Endothelial cell of umbilical vein (primary cell): Measurements from ENCODE around the gene HS6ST2. TPM values are rescaled to one million over a fixed set of nuclear protein-coding genes. Genes with fewer than 3 reads are reported as not detected.

Experiments used
- BruUV-seq: library from RNA; stranded (reverse); fragments of 400-500 nt; replicated peaks from 2 replicates; lab custom pipeline; 2021; lab: Mats Ljungman, UMichigan
- CTCF ChIA-PET: fragments of 300-600, 350-600 bp; sonication (Branson Sonifier 250); formaldehyde crosslinking; loops from one replicate; lab custom pipeline; 2021; ENCODE audit warnings: antibody characterized with exemption, inconsistent platforms; lab: Charles Lee
- POLR2A ChIA-PET: fragments of 300-600, 350-600 bp; sonication (Branson Sonifier 250); formaldehyde crosslinking; loops from one replicate; lab custom pipeline; 2021; ENCODE audit warnings: antibody characterized with exemption, inconsistent platforms; lab: Charles Lee
- DNase-seq: peaks from one replicate; pipeline ENCODE4 v3.0.0-alpha.2; 2011; ENCODE audit warnings: low read depth, low spot score
- FAIRE-seq: peaks from 2 replicates; lab custom pipeline; 2011; peaks lifted over from hg19 to GRCh38; lab: Jason Lieb, UNC
- H2AFZ ChIP-seq: 2 replicates; pipeline ENCODE4 v1.6.0; 2012; ENCODE audit warnings: low read depth, low read length, control low read depth, inconsistent platforms
- H3K27ac ChIP-seq: 2 replicates; pipeline ENCODE4 v1.5.1; 2011; ENCODE audit warnings: low read depth, mild to moderate bottlenecking, control low read depth, low read length, moderate library complexity; ENCODE audit not compliant: insufficient read depth
- H3K27me3 ChIP-seq, 2 experiments: 2 replicates each; pipeline versions ENCODE4 v1.6.0 to v1.6.1; 2011; ENCODE audit warnings: low read length in 2 of 2, mixed read lengths in 1 of 2; ENCODE audit not compliant: control insufficient read depth in 2 of 2, insufficient read depth in 2 of 2
- H3K36me3 ChIP-seq, 2 experiments: 2 replicates in 1 of 2; 3 replicates in 1 of 2; pipeline ENCODE4 v1.5.1; 2011; ENCODE audit warnings: low read length in 2 of 2, mild to moderate bottlenecking in 1 of 2, moderate library complexity in 1 of 2; ENCODE audit not compliant: control insufficient read depth in 2 of 2, insufficient read depth in 2 of 2; ENCODE audit errors: extremely low read depth in 1 of 2
- H3K4me1 ChIP-seq: 3 replicates; pipeline ENCODE4 v1.5.1; 2011; ENCODE audit warnings: mild to moderate bottlenecking, low read length; ENCODE audit not compliant: control insufficient read depth, insufficient read depth; ENCODE audit errors: extremely low read depth
- H3K4me2 ChIP-seq: 2 replicates; pipeline ENCODE4 v1.6.1; 2011; ENCODE audit warnings: low read length, control low read depth, mixed read lengths; ENCODE audit not compliant: insufficient read depth
- H3K4me3 ChIP-seq, 3 experiments: fragments of 200-600 bp in 1 of 3; sonication (generic), shearing (Covaris generic) in 1 of 3; replicated peaks in 1 of 3; 2 replicates each; pipeline ENCODE4 v1.5.1; 2011 to 2016; ENCODE audit warnings: control low read depth in 3 of 3, low read length in 3 of 3, mild to moderate bottlenecking in 2 of 3, inconsistent platforms in 1 of 3, low read depth in 1 of 3, moderate library complexity in 1 of 3; ENCODE audit not compliant: insufficient read depth in 1 of 3
- H3K79me2 ChIP-seq: 2 replicates; pipeline ENCODE4 v1.6.0; 2012; ENCODE audit warnings: low read length, inconsistent platforms; ENCODE audit not compliant: control insufficient read depth, insufficient read depth
- H3K9ac ChIP-seq: replicated peaks from 2 replicates; pipeline ENCODE3; 2011; ENCODE audit warnings: low read length, control low read depth; ENCODE audit not compliant: insufficient read depth; ENCODE audit errors: extremely low read depth
- H3K9me1 ChIP-seq: replicated peaks from 3 replicates; pipeline ENCODE4 v1.6.0; 2011; ENCODE audit warnings: mild to moderate bottlenecking, low read length; ENCODE audit not compliant: control insufficient read depth, insufficient read depth; ENCODE audit errors: extremely low read depth
- H3K9me3 ChIP-seq: replicated peaks from 2 replicates; pipeline ENCODE4 v1.5.1; 2012; ENCODE audit warnings: low read length, inconsistent platforms; ENCODE audit not compliant: control insufficient read depth, insufficient read depth
- H4K20me1 ChIP-seq: replicated peaks from 2 replicates; pipeline ENCODE3; 2011; ENCODE audit warnings: mild to moderate bottlenecking, low read length; ENCODE audit not compliant: control insufficient read depth, insufficient read depth; ENCODE audit errors: extremely low read depth
- EZH2 ChIP-seq: IDR thresholded peaks from 2 replicates; pipeline ENCODE4 v1.6.1; 2012; ENCODE audit warnings: borderline replicate concordance, low read depth, mild to moderate bottlenecking, moderate library complexity, low read length, inconsistent platforms; ENCODE audit not compliant: severe bottlenecking
- FOS ChIP-seq: IDR thresholded peaks from 2 replicates; pipeline ENCODE4 v1.6.1; 2011; ENCODE audit warnings: mild to moderate bottlenecking, low read length, moderate library complexity, borderline replicate concordance; ENCODE audit not compliant: insufficient read depth
- GATA2 ChIP-seq: IDR thresholded peaks from 2 replicates; pipeline ENCODE4 v1.7.0; 2011; ENCODE audit warnings: low read depth, mild to moderate bottlenecking, moderate library complexity, mixed read lengths, low read length; ENCODE audit not compliant: insufficient read length, insufficient read depth
- JUN ChIP-seq: IDR thresholded peaks from 2 replicates; pipeline ENCODE4 v1.6.1; 2011; ENCODE audit warnings: borderline replicate concordance, low read depth; ENCODE audit not compliant: insufficient read length, insufficient read depth
- MYC ChIP-seq: IDR thresholded peaks from one replicate; pipeline ENCODE4 v1.6.1; 2011; ENCODE audit warnings: mild to moderate bottlenecking, low read depth, low read length
- POLR2A ChIP-seq: IDR thresholded peaks from 2 replicates; pipeline ENCODE4 v1.6.1; 2012; ENCODE audit warnings: low read depth, mild to moderate bottlenecking, control low read depth, low read length
- POLR2AphosphoS5 ChIP-seq: IDR thresholded peaks from 2 replicates; pipeline ENCODE4 v1.6.1; 2012; ENCODE audit warnings: low read depth, mild to moderate bottlenecking, control low read depth, low read length, moderate library complexity; ENCODE audit not compliant: insufficient read depth
- dilution Hi-C: fragments of 300-500 bp; cut with MboI; formaldehyde crosslinking; loops from one replicate; pipeline ENCODE4 v1.15.0; 2019; ENCODE audit warnings: low sequenced_read_pairs; ENCODE audit not compliant: extremely low pct_ligation_motif_present
- intact Hi-C: fragments of 100-400 bp; cut with micrococcal nuclease; formaldehyde crosslinking; loops from one replicate; pipeline ENCODE4 v1.10.0; 2022
- polyA plus RNA-seq, 4 experiments: library from polyadenylated mRNA; depleted of rRNA in 3 of 4; stranded (reverse) in 3 of 4; unstranded in 1 of 4; fragments of >200 nt; gene quantifications; 2 replicates each; pipeline versions ENCODE4 v1.2.1 to v1.2.3, GENCODE V29; 2011 to 2012; ENCODE audit warnings: missing spikeins in 1 of 4
- total RNA-seq: library from RNA; stranded (reverse); gene quantifications from 2 replicates; pipeline ENCODE4 v1.2.3, GENCODE V29; 2021
- TF ChIP-seq, protein P1 (sequence below), 2 donors: IDR thresholded peaks; 1 replicate in 1 of 2; 2 replicates in 1 of 2; pipeline ENCODE4 v1.5.1; 2011; ENCODE audit warnings: low read length in 2 of 2, mild to moderate bottlenecking in 2 of 2, moderate library complexity in 2 of 2, control low read depth in 1 of 2, inconsistent platforms in 1 of 2, low read depth in 1 of 2; ENCODE audit not compliant: insufficient read depth in 1 of 2; ENCODE audit errors: extremely low read depth in 1 of 2
- TF ChIP-seq, protein P2 (sequence below): IDR thresholded peaks from 2 replicates; pipeline ENCODE4 v1.6.1; 2011; ENCODE audit not compliant: insufficient read depth, insufficient read length

Gene HS6ST2
- total and polyA plus RNA-seq, 2 donors (not counting 3 experiments of a cell fraction or from before 2014, with no cell fraction given): 0.49 to 0.84 TPM

DNA sequence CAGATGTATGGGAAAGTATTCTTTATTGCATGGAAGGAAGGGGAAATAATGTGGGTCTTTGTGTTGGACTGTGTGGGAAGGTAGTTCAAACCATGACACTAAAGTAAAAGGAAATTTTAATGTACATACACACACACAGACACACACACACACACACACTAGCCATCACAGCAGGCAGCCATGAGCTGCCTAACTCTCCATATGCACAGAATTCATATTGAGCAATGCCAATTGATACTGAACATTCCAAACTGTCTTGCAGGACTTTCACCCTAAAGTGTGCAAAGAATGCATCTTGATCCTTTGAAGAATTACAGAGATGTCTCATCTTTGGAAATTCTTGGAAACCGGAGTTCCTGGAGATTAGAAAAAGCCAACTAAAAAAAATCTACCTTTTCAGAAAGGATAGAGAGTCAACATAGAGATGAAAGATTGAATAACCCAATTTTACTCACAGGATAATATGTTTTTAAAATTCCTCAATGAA, 349.0 kb downstream of the HS6ST2 start:
- no peak overlapping the region for H3K27ac ChIP-seq
- FAIRE-seq (no peak), DNase-seq (no peak)
- no peaks in the 10 kb centered on the region for H4K20me1 ChIP-seq
- ChIA-PET POLR2A (no interaction called here), CTCF (interaction anchor here (0.7 to 1.1 kb wide), 2 partner anchors 316 to 383 kb away, joined by 3 read pairs; no protein-coding TSS in a partner anchor)
- H3K4me1 ChIP-seq: no peaks in the 10 kb centered on the region
- H3K9me3 ChIP-seq: no peaks in the 10 kb centered on the region
- no peaks in the 10 kb centered on the region for H3K36me3 ChIP-seq
- H3K4me3 ChIP-seq: no peak overlapping the region
- no peak overlapping the region for H2AFZ ChIP-seq
- no peaks in the 10 kb centered on the region for H3K27me3 ChIP-seq
- H3K79me2 ChIP-seq: no peaks in the 10 kb centered on the region
- no peaks in the 10 kb centered on the region for H3K9me1 ChIP-seq
- no peak overlapping the region for H3K9ac ChIP-seq
- BruUV-seq: no TSS peak
- TF ChIP-seq, protein P1, sequence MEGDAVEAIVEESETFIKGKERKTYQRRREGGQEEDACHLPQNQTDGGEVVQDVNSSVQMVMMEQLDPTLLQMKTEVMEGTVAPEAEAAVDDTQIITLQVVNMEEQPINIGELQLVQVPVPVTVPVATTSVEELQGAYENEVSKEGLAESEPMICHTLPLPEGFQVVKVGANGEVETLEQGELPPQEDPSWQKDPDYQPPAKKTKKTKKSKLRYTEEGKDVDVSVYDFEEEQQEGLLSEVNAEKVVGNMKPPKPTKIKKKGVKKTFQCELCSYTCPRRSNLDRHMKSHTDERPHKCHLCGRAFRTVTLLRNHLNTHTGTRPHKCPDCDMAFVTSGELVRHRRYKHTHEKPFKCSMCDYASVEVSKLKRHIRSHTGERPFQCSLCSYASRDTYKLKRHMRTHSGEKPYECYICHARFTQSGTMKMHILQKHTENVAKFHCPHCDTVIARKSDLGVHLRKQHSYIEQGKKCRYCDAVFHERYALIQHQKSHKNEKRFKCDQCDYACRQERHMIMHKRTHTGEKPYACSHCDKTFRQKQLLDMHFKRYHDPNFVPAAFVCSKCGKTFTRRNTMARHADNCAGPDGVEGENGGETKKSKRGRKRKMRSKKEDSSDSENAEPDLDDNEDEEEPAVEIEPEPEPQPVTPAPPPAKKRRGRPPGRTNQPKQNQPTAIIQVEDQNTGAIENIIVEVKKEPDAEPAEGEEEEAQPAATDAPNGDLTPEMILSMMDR (IDR thresholded peaks at IDR 0.05; ENCODE audit: extremely low read depth in 1 of 2, insufficient read depth in 1 of 2, low read depth in 1 of 2, low read length in 2 of 2): no peak
- TF ChIP-seq FOS: no peak
- no peak for TF ChIP-seq EZH2
- no peak for TF ChIP-seq POLR2AphosphoS5
- TF ChIP-seq MYC: no peak
- TF ChIP-seq JUN: no peak
- TF ChIP-seq POLR2A: no peak
- TF ChIP-seq, protein P2, sequence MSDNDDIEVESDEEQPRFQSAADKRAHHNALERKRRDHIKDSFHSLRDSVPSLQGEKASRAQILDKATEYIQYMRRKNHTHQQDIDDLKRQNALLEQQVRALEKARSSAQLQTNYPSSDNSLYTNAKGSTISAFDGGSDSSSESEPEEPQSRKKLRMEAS: no peak
- no peak for TF ChIP-seq GATA2
- H3K4me2 ChIP-seq: no peak overlapping the region
- dilution Hi-C loops: no loop called here
- intact Hi-C loops: no loop called here
